HG02798 (cell line): ENCODE data around the gene CHRM3.

ENCODE experiments used
- ATAC-seq: cut with Tn5 transposase; IDR thresholded peaks from one replicate; pipeline ENCODE4 v1.9.1; 2021; ENCODE audit warnings: mild to moderate bottlenecking; ENCODE audit not compliant: unreplicated experiment, poor library complexity

CHRM3 gene

DNA sequence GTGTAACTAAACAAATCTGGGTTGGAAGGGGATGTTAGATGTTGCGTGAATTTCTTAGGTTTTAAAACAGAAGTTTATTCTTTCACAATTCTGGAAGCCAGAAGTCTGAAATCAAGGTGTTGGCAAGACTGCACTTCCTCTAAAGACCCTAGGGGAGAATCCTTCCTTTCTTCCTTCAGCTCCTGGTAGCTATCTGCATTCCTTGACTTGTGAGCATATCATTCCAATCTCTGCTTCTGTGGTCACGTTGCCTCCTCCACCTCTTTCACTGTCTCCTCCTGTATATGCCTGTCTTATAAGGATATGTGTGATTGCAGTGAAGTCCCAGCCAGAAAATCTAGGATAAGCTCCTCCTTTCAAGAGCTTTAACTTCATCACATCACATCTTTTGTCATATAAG lies 7.7 kb downstream of the CHRM3 start:
- ATAC-seq = no peak

DNA sequence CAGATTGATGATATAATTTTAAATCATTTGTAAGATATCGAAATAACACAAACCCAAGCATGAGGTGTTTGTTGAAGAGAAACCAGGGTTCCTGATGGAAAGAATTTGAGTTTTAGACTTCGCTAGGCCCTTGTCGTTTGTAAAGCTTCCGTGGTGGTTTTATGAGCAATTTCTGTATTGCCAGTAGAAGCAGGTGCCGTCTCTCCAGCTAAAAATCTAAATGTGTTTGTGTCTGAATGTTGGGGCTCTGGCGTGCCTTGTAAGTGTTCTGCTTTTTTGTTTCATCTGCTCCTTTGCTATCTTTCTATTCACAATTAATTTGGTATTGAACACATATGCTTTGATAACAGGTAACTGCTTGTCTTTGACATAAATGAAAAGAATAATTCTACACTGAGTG lies 27.5 kb downstream of the CHRM3 start:
- no peak for ATAC-seq

DNA sequence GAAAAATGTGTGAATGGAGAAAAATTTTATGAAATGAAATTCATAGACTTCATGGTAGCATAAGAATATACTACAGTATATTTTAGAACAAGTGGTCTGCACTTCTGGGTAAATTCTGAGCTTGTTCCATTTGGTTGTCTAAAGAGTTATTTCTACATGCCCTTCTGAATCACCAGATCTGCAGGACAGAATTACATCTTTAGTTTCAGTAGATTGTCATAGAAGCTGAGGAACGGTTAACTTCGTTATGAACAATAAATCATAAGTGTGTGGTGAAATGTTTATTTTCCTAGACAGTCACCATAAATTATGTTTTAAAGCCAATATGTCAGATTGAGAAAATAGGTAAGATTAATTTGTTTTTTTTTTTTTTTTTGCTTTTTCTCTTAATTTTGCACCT lies 30.9 kb downstream of the CHRM3 start:
- no peak for ATAC-seq

DNA sequence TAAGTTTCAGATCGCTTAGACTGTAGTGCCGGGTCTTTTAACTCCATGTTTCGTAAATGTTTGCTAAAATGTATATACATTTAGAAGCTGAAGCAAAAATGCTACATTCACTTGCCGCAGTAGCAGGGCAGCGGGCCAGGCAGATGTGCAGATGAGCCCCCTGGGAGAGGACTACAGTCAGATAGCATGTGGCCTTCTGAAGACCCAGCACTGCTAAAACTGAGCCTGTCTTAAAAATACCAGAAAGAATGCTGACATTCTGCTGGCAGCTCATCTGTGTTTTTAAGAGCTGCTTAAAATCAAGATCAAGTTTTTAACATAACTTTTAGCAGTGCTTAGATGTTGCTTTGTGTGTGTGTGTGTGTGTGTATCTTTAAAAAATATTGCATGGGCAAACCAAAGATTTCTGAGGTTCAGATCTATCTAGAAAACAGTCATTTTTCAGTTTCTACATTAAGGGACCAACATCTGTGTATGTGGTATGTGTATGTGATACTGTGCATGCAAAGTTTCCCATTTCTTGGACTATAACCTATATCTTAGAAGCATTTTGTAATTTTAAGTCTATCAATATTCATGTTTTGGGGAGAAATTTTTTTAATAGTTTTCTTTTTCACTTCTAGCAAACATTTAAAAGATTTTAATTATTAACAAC lies 31.7 kb downstream of the CHRM3 start:
- ATAC-seq = no peak

DNA sequence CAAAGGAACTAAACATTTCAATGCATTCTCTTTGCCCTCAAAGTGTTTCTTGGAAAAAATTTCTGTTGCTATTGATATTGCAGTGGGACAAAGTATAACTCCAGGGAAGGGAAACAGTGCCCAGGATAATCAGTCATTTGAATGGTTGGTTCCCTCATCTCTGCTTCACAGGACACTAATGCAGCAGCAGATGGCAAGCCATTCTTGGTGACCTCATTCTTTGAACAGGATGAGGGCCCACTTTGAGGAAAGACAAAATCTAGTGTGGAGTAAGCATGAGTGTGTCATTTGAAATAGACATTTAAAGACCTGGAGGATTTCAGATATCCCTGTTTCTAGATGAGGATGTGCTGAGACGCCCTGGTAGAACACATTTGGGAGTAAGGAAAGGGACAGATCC lies 32.3 kb downstream of the CHRM3 start:
- no peak for ATAC-seq

DNA sequence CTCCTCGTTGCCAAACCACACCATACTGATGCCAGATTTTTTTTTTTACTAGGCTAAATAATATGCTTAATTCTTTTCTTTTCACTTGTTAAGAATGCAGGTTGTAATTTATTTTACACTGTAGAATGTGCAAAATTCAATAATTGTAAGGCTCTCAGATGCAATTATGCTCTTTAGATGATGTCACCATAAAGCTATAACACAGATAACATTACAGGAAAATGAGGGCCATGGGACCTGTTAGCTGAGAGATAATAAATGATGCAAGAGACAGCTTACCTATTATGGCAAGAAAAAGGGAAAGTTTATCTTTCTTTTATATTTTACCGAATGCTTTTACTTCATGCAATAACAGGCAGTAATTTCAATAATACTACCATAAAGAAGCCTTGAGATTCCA lies 35.4 kb downstream of the CHRM3 start:
- ATAC-seq = no peak

DNA sequence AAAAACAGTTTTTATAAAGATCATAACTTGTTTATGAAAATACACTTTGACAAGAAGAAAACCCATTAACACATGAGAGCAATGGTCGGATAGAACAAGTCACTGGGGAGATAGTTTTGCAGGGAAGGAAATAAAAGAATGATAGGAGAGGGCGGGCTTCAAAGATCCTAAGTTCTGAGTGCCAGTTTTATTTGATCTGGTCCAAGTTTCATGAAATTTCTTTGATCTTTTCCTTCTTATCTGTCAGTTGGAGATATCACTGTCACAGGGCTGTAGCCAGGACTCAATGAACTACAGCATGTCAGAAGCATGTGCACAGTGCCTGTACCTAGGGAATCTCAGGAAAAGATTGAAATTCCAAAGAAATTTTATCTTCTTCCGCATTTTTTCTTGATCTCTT lies 36.5 kb downstream of the CHRM3 start:
- no peak for ATAC-seq

DNA sequence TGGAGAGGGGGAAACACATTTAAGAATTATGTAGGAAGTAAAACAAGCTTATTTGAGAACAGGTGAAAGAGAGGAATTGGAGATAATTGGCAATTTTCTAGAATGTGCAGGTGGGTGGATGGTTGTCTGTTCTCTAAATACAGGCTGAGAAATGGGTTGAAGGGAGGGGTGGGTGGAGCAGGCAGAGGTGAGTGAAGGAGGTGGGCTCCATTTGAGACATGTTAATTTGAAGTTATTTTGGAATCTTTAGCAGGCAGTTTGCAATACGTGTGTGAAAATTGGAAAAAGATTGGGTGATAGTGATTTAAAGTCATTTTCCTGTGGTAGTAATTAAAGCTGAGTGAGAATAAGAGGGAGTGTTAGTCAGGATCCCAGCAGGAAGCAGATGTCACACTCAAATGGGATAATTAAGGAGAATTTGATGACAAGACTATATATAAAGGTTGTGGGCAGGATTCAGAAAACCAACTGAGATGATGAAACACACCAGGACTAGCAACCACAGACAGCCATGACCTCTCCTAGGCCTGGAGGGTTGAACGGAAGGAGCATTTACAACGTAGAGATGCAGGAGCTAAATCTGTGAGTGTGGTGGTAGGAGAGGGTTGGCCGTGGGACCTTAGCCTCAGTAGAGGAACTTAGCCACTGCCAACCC lies 40.6 kb downstream of the CHRM3 start:
- no peak for ATAC-seq

DNA sequence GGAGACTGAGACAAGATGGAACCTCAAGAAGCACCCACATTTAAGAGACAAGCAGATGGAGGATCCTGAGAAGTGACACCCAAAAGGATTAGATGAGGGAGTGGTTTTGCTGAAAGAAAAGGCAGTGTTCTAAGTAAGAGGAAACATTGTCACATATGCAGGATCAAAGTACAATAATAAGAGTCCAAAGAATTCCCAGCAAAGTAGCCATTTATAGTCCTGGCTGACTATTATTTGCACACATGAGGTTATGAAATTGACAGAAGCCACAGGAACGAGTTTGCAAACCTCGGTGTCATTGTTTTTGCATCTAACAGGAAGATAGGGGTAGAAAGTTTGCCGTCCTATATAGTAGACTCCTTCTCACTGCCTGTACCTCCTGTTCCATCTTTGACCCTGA lies 41.3 kb downstream of the CHRM3 start:
- no peak for ATAC-seq

DNA sequence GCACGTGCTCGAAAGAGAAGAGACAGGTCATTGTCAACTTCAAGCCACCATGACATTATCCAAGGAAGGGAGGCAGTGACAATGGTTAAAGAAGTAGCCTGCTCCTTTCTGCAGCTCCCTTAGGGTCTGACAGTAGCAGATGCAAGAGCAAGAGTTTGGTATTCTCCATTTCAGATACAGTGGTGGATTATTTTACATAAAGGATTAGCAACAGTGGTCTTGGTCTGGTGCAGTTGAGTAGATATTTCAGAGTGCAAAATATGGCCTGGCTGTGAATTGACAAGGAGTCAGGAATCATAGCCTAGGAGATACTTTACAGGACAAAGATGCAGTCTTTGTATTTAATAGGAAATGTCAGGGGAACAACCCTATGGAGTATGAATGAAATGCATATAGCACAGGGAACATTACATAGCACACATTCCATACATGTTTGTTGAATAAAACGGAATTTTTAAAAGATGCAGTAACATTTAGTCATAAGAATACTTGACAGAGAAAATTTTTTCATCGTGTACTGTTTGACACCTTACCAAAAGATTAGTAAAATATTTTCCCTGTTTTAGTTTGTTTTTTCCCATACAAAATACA lies 41.8 kb downstream of the CHRM3 start:
- ATAC-seq = no peak

DNA sequence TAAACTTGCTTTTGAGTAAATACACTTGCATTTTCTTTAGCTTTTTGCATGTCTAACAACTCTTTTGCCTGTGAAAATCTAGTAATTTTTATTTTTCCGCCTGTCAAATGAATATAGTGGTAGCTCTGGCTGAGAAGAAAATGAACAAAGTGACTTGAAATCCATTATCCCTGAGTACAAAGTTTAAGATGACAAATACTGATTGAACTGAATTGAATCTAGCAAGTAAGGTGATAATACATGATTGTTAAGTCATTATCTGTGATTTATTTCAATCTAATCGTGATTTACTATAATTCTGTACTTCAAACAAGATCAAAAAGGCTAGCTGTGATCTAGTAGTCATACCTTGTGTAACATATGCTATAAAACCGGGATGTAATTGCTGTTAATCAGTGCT lies 42.8 kb downstream of the CHRM3 start:
- no peak for ATAC-seq

DNA sequence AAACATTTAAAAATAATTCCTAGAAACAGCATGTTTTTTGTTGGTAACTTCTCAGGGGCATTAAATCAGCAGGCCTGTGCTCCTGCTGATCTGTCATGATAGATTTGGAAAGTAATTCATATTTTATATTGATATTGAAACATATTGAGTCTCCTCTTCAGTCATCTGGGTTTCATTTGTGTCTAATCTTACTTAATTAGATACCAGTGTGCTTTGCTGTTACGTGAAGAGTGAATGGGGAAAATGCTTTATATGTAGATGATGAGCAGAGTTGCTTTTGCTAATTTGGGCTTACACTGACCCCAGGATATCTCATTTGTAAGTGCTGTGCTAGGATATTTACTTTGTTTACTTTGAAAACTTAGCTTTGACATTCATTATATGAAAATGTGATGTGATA lies 45.9 kb downstream of the CHRM3 start:
- no peak for ATAC-seq

DNA sequence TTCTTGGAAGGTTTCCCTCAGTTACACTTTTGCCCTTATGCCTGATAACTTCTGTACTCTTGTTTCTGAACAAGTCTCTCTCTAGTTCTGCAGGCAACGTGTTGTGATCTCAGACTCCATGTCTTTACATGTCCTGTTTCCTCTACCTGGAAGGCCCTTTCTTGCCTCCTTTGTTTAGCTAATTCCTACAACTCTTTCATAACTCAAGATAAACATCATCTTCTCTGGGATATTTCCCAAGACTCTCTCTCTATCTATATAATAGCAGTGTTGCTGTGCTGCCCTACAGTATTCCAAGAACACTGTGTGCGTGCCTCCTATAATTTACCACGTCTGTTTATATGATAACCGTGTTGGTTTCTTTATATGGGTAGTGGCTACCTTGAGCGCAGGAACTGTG lies 47.8 kb downstream of the CHRM3 start:
- no peak for ATAC-seq
